Gastrocnemius medialis (tissue), 4 donors: ENCODE results near the gene PIK3C2G. TPM values are rescaled to one million over a fixed set of nuclear protein-coding genes. Genes with fewer than 3 reads are reported as not detected.
A peak's percentile ranks its signal among the peaks of the same experiment; 100 is the strongest.
"Not testable (repeated sequence)": the region's sequence is repeated elsewhere in the genome, so short reads cannot be mapped to it uniquely, and the experiment has no call there.

Experiments used
- ATAC-seq, 2 donors: fragments of 150-250 bp; one replicate each; pipeline ENCODE4 v1.9.1; 2016
- DNase-seq, 2 donors: peaks; one replicate each; pipeline ENCODE4 v3.0.0-alpha.2; 2019
- H3K27ac ChIP-seq, 4 donors: fragments of 200-600 bp; sonication (generic); 1 replicate in 1 of 4; 2 replicates in 3 of 4; pipeline ENCODE4 v1.5.1; 2016 to 2018; ENCODE audit warnings: mild to moderate bottlenecking in 2 of 4, moderate library complexity in 1 of 4
- H3K27me3 ChIP-seq, 3 donors: fragments of 200-600 bp; sonication (generic) in 2 of 3; 1 replicate in 1 of 3; 2 replicates in 2 of 3; pipeline versions ENCODE4 v1.5.1 to v1.6.0; 2016 to 2019; ENCODE audit warnings: mild to moderate bottlenecking in 1 of 3, moderate library complexity in 1 of 3
- H3K36me3 ChIP-seq, 2 donors: fragments of 200-600 bp; sonication (generic) in 1 of 2; one replicate each; pipeline ENCODE4 v1.5.1; 2017 to 2018
- H3K4me1 ChIP-seq, 2 donors: fragments of 200-600 bp; sonication (generic) in 1 of 2; one replicate each; pipeline ENCODE4 v1.5.1; 2016 to 2017; ENCODE audit warnings: mild to moderate bottlenecking in 2 of 2
- H3K4me3 ChIP-seq, 4 donors: fragments of 200-600 bp; sonication (generic) in 3 of 4; 1 replicate in 1 of 4; 2 replicates in 3 of 4; pipeline ENCODE4 v1.5.1; 2016 to 2019; ENCODE audit warnings: mild to moderate bottlenecking in 2 of 4
- H3K9me3 ChIP-seq, 3 donors: fragments of 200-600 bp; sonication (generic) in 2 of 3; 1 replicate in 1 of 3; 2 replicates in 2 of 3; pipeline ENCODE4 v1.5.1; 2016 to 2019
- POLR2A ChIP-seq, 2 donors: fragments of 450-650 bp; IDR thresholded peaks; one replicate each; pipeline ENCODE4 v1.6.1; 2017; ENCODE audit warnings: antibody characterized with exemption in 2 of 2, mild to moderate bottlenecking in 2 of 2, moderate library complexity in 2 of 2
- in situ Hi-C, 4 donors: fragments of 200-750 bp; cut with MboI; loops; one replicate each; pipeline versions ENCODE4 v1.15.0 to v1.8.0; 2017; ENCODE audit warnings: low sequenced_read_pairs in 4 of 4
- intact Hi-C: fragments of 100-400 bp; cut with DNase I; formaldehyde crosslinking; loops from one replicate; pipeline ENCODE4 v1.15.1; 2023; ENCODE audit warnings: low total_unique reads
- total RNA-seq, 4 donors: library from RNA; depleted of rRNA; stranded (reverse); fragments of >200 nt; gene quantifications; one replicate each; pipeline versions ENCODE4 v1.1.0 to v1.2.3, GENCODE V29; 2016
- TF ChIP-seq, protein P1 (sequence below), 5 experiments: fragments of 450-650 bp in 3 of 5; fragments of 200-600 bp in 2 of 5; sonication (generic) in 2 of 5; IDR thresholded peaks in 4 of 5; conservative IDR thresholded peaks in 1 of 5; 1 replicate in 4 of 5; 2 replicates in 1 of 5; pipeline ENCODE4 v1.5.1; 2016 to 2019; ENCODE audit warnings: antibody characterized with exemption in 5 of 5, mild to moderate bottlenecking in 3 of 5, moderate library complexity in 3 of 5

PIK3C2G gene
- total RNA-seq, 4 donors from 2014 or later: 0.40 TPM; not detected in 3

DNA sequence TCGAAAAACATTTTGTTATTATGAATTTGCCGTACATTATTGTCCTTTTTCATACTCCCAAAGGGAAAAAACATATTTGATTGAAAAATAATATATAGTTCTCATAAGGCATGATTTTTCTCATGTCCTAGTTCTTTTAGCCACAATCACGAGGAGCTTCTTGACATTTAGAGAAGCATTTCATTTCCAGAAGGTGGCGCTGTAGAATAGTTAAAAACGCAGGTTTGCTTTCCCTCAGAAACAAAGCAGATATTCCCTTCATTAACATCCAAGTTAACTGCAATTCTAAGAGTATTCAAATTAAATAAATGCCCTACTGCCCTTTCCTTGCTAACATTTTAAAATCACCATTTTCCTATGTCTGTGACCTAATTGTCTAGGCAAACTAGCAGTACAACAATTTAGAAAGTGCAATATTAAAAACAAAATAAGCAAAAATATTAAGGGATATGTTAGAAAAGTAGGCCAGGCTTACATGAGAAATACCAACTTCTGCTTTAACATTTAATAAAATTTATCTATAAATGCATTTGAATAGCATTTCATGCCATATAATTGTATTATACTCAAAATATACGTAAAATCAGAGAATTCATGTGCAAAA is 10.9 kb upstream of the PIK3C2G start:
- H3K4me1 ChIP-seq: no peaks in the 10 kb centered on the region
- no peak for TF ChIP-seq POLR2A (IDR thresholded peaks at IDR 0.05)
- TF ChIP-seq, protein P1, sequence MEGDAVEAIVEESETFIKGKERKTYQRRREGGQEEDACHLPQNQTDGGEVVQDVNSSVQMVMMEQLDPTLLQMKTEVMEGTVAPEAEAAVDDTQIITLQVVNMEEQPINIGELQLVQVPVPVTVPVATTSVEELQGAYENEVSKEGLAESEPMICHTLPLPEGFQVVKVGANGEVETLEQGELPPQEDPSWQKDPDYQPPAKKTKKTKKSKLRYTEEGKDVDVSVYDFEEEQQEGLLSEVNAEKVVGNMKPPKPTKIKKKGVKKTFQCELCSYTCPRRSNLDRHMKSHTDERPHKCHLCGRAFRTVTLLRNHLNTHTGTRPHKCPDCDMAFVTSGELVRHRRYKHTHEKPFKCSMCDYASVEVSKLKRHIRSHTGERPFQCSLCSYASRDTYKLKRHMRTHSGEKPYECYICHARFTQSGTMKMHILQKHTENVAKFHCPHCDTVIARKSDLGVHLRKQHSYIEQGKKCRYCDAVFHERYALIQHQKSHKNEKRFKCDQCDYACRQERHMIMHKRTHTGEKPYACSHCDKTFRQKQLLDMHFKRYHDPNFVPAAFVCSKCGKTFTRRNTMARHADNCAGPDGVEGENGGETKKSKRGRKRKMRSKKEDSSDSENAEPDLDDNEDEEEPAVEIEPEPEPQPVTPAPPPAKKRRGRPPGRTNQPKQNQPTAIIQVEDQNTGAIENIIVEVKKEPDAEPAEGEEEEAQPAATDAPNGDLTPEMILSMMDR (IDR thresholded peaks at IDR 0.05 in 4 of 5, conservative IDR thresholded peaks at IDR 0.05 in 1 of 5): peak in 3 of 5 experiments; percentile 19 to 50 (median 42)
- H3K36me3 ChIP-seq: no peaks in the 10 kb centered on the region
- no peak for DNase-seq
- in situ Hi-C loops: loop anchor here in 2 of 4 donors (25.0 kb wide), 1 partner anchor 937 kb away; no protein-coding TSS in a partner anchor
- intact Hi-C loops: no loop called here
- H3K9me3 ChIP-seq: no peaks in the 10 kb centered on the region
- no peak for ATAC-seq
- no peak overlapping the region for H3K27ac ChIP-seq
- no peaks in the 10 kb centered on the region for H3K27me3 ChIP-seq
- H3K4me3 ChIP-seq: no peak overlapping the region

- Histone ChIP-seq H3K27ac (no peak overlapping the region), H3K4me3 (no peak overlapping the region), H3K36me3 (no peaks in the 10 kb centered on the region), H3K9me3 (no peaks in the 10 kb centered on the region), H3K27me3 (no peaks in the 10 kb centered on the region), H3K4me1 (no peaks in the 10 kb centered on the region)
- TF ChIP-seq, protein P1 (IDR thresholded peaks at IDR 0.05 in 4 of 5, conservative IDR thresholded peaks at IDR 0.05 in 1 of 5): no peak
- TF ChIP-seq POLR2A (IDR thresholded peaks at IDR 0.05): no peak
- no peak for DNase-seq
- in situ Hi-C loops (loop anchor here in 2 of 4 donors (25.0 kb wide), 1 partner anchor 933 kb away; no protein-coding TSS in a partner anchor), intact Hi-C loops (no loop called here)
- no peak for ATAC-seq
Measured at GRCh38 chr12:18254081-18254480, 7.2 kb upstream of the PIK3C2G start.

GRCh38 chr12:18255004-18255403 is 6.3 kb upstream of the PIK3C2G start:
- intact Hi-C loops, H3K9me3 ChIP-seq, H3K4me3 ChIP-seq, H3K27ac ChIP-seq, DNase-seq, ATAC-seq, H3K27me3 ChIP-seq, H3K36me3 ChIP-seq, H3K4me1 ChIP-seq: not testable (repeated sequence)
- in situ Hi-C loops: loop anchor here in 2 of 4 donors (25.0 kb wide), 1 partner anchor 932 kb away; no protein-coding TSS in a partner anchor

- in situ Hi-C loops: loop anchor here in 2 of 4 donors (25.0 kb wide), 1 partner anchor 930 kb away; no protein-coding TSS in a partner anchor
- Histone ChIP-seq H3K36me3 (no peaks in the 10 kb centered on the region), H3K27ac (no peak overlapping the region), H3K9me3 (no peaks in the 10 kb centered on the region), H3K4me1 (no peaks in the 10 kb centered on the region), H3K27me3 (no peaks in the 10 kb centered on the region), H3K4me3 (no peak overlapping the region)
- ATAC-seq: no peak
- TF ChIP-seq POLR2A (IDR thresholded peaks at IDR 0.05): no peak
- TF ChIP-seq, protein P1 (IDR thresholded peaks at IDR 0.05 in 4 of 5, conservative IDR thresholded peaks at IDR 0.05 in 1 of 5): no peak
- intact Hi-C loops: no loop called here
- no peak for DNase-seq
Measured at GRCh38 chr12:18257251-18257650, 4.1 kb upstream of the PIK3C2G start.

DNA sequence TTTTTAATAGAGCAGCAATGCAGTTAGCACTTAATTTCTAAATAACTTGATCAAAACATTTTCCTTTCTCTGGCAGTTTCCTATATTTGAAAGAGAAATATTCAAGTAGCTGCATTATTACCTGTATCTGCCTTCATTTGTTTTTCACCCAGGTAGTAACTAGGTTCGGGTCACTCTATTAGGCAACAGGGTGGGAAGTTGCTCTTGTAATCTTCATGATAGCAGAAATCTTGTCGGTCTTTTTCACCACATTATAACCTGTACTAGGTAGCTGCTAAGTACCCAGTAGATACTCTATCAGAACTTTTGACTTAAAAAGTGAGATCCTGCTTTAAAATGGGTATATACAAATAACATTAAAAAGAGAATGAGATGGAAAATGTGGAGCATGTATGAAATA is 2.4 kb upstream of the PIK3C2G start:
- no peak for ATAC-seq
- in situ Hi-C loops: loop anchor here in 2 of 4 donors (25.0 kb wide), 1 partner anchor 928 kb away; no protein-coding TSS in a partner anchor
- Histone ChIP-seq H3K27me3 (no peaks in the 10 kb centered on the region), H3K27ac (no peak overlapping the region), H3K9me3 (no peaks in the 10 kb centered on the region), H3K4me3 (no peak overlapping the region), H3K4me1 (no peaks in the 10 kb centered on the region), H3K36me3 (no peaks in the 10 kb centered on the region)
- intact Hi-C loops: no loop called here
- DNase-seq: no peak
- TF ChIP-seq, protein P1 (IDR thresholded peaks at IDR 0.05 in 4 of 5, conservative IDR thresholded peaks at IDR 0.05 in 1 of 5): no peak
- TF ChIP-seq POLR2A (IDR thresholded peaks at IDR 0.05): no peak
